GM18873 (cell line): ENCODE measurements around the gene SULF2.

Experiments used
- ATAC-seq: cut with Tn5 transposase; IDR thresholded peaks from one replicate; pipeline ENCODE4 v1.9.1; 2021; ENCODE audit warnings: mild to moderate bottlenecking, moderate library complexity, moderate number of reproducible peaks; ENCODE audit not compliant: unreplicated experiment, low FRiP score

Gene SULF2

GRCh38 chr20:47765691-47766594, 19.3 kb downstream of the SULF2 start:
- ATAC-seq, result no peak

DNA sequence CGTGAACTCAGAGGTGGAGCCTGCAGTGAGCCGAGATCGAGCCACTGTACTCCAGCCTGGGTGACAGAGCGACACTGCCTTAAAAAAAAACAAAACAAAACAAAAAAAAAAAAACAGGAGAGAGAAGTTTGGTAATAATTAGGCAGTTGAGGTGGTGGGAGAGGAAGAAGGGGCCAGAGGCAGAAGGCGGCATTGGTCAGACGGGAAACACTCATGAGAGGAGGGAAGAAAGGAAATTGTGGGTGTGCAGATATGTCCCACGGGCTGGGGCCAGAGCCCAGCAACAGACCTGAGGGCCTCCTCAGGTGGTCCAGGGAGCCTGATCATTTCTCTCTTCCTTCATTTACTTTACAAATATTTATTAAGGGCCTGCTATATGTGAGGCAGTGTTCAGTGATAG, 20.0 kb downstream of the SULF2 start:
- no peak for ATAC-seq

- no peak for ATAC-seq
These were observed 21.0 kb downstream of the SULF2 start for GRCh38 chr20:47764154-47764733.

GRCh38 chr20:47762699-47763268, 22.5 kb downstream of the SULF2 start:
- ATAC-seq, result no peak

DNA sequence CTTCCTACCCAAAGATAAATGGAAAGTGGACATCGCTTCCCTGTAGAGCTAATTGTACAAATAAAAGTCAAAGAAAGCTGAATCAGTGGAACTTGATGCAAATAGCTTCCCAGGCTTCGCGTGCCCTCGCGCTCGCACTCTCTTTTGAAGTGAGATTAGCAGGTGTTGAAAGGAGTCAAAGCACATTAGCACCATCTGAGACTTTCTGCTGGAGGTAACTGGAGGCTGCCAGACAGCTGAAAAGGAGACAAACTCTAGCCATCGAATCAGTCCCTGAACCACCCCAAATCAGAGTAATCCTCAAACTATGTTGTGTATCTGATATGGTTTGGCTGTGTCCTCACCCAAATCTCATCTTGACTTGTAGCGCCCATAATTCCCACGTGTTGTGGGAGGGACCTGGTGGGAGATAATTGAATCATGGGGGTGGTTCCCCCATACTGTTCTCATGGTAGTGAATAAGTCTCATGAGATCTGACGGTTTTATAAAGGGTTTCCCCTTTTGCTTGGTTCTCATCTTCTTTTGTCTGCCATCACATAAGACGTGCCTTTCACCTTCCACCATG, 23.7 kb downstream of the SULF2 start:
- no peak for ATAC-seq

- ATAC-seq, result no peak
These were observed 24.4 kb downstream of the SULF2 start for GRCh38 chr20:47760686-47761481.

- ATAC-seq, result no peak
These were observed 26.5 kb downstream of the SULF2 start for GRCh38 chr20:47758517-47759450.

- ATAC-seq, result no peak
These were observed 27.9 kb downstream of the SULF2 start for GRCh38 chr20:47757145-47758035.

GRCh38 chr20:47754946-47755652, 30.2 kb downstream of the SULF2 start:
- ATAC-seq, result no peak

- ATAC-seq, result no peak
These were observed 30.9 kb downstream of the SULF2 start for GRCh38 chr20:47754388-47754715.

DNA sequence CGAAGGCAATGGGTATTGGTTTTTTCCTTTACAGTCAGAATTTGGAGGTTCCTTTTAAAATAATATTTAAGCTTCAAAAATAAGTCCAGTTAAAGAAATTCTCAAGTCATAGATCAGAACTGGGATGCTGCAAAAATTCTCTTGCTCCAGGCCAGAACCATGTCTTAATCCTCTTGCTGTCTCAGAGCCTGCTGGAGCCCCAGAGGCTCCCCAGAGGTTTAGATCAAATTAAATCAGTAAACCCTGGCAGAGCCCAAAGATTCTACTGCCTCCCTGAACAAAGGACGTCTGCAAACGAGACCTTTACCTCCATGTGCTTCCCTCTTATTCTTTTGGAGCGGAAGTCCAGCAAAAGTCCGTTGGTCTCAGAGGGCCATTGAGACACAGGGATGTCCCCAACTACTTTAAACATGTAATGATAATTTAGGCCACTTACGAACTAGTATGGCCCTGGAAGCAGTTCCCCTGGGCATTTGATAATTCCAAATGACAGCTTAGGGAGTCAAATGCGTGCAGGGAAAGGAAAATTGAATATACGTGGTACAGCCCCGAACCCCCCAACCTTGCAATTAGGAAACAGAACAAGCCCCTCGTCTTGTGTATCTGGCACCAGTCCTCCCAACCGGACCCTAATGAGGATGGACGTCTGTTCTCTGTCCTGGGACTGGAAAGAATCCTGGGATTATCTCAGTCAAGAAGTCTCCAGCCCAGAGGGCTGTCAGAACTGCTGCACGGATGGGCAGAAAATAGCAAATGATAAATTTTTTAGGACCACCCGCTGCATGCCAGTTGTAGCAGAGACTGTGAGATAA, 31.5 kb downstream of the SULF2 start:
- ATAC-seq, result no peak

GRCh38 chr20:47751449-47751848, 33.8 kb downstream of the SULF2 start:
- no peak for ATAC-seq

DNA sequence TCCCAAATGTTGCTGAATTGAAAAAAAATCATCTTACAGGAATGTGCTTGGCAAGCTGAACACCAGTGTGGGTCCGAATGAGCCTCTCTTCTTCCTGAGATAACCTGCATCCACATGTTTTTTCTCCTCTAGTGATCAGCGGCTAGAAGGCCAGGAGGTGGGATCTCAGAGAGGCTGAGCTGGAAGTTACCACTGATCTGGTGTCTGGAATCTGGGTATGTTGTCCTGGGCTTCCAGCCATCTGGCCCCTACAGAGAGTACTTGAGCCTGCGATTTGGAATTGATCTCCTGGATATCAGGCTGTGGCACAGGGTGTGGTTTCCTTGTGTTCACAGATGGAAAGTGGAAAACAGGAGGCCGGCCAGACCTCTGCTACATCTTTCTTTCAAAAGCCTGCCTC, 35.9 kb downstream of the SULF2 start:
- no peak for ATAC-seq

GRCh38 chr20:47748823-47749222, 36.5 kb downstream of the SULF2 start:
- ATAC-seq, result no peak

GRCh38 chr20:47748069-47748468, 37.2 kb downstream of the SULF2 start:
- ATAC-seq, result no peak

- ATAC-seq, result no peak
These were observed 37.6 kb downstream of the SULF2 start for GRCh38 chr20:47747669-47748031.

DNA sequence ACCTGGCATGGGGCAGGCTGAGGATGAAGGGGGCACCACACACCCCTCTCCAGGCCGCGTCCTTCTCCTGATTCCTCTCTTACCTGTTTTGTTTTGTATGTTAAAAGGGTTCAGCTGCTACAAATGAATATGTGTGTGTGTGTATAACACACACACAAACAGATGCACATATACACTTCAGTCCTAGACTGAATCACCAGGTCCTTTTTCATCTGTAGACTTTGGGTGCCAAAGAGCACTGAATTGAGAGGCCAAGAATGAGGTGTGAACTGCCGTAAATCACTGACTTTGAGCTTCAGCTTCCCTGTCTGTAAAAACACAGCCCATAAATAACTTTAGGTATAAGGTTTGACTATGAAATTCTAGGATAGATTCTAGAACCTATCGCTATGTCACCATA, 40.5 kb downstream of the SULF2 start:
- ATAC-seq, result no peak
